NT2/D1 (cell line): ENCODE measurements around the gene CNGA3.

ENCODE experiments used
- DNase-seq: peaks from one replicate; pipeline ENCODE4 v3.0.0-alpha.2; 2011; ENCODE audit warnings: low read depth, low spot score
- H3K27me3 ChIP-seq: 2 replicates; pipeline ENCODE4 v1.6.0; 2011; ENCODE audit warnings: mild to moderate bottlenecking; ENCODE audit not compliant: insufficient read length, insufficient read depth
- H3K36me3 ChIP-seq: 2 replicates; pipeline ENCODE4 v1.6.1; 2011; ENCODE audit warnings: mild to moderate bottlenecking, low read length, mixed read lengths; ENCODE audit not compliant: insufficient read depth, insufficient read length
- H3K4me1 ChIP-seq: 2 replicates; pipeline ENCODE4 v1.5.1; 2011; ENCODE audit not compliant: insufficient read depth, insufficient read length
- H3K4me3 ChIP-seq: 2 replicates; pipeline ENCODE4 v1.5.1; 2011; ENCODE audit warnings: low read depth; ENCODE audit not compliant: insufficient read length
- H3K9ac ChIP-seq: 2 replicates; pipeline ENCODE4 v1.6.0; 2011; ENCODE audit warnings: low read depth; ENCODE audit not compliant: insufficient read length
- H3K9me3 ChIP-seq: 2 replicates; pipeline ENCODE4 v1.5.1; 2011; ENCODE audit warnings: mild to moderate bottlenecking, low read length; ENCODE audit not compliant: insufficient read depth
- SUZ12 ChIP-seq: IDR thresholded peaks from 2 replicates; pipeline ENCODE4 v1.6.1; 2011; ENCODE audit not compliant: insufficient read length, insufficient read depth; ENCODE audit errors: extremely low read depth
- YY1 ChIP-seq: IDR thresholded peaks from 2 replicates; pipeline ENCODE4 v1.6.1; 2011; ENCODE audit not compliant: insufficient read length, insufficient read depth
- ZNF274 ChIP-seq: IDR thresholded peaks from 2 replicates; pipeline ENCODE4 v1.6.1; 2011; ENCODE audit warnings: mild to moderate bottlenecking, low read depth, low read length

CNGA3 gene

DNA sequence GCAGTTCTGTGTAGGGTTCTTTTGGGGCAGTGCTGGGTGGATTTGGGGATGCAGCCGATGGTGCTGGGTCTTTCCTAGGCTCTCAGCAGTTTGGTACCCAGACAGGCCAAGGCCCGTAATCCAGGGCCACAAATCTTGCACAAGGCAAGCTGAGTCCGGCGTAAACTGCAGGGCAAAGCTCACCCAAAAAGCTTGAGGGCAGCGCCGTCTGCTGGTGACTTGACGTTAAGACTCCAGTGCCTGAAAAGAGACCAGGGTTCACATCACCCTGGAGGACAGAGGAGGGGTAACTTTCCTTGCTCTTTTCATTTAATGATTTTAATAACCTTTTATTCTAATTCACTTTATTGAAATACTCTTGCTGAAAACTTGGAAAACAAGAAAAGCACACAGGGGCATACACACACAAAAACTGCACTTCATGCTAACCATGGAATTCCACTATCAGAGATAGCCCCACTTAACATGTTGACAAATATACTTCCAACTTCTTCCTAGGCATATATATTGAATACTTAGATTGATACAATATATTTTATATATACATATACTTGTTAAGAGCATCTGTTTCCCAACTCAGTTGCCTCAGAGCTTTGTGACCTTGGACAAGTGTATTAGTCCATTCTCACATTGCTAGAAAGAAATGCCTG, 38.9 kb downstream of the CNGA3 start:
- H3K9me3 ChIP-seq: no peaks in the 10 kb centered on the region
- peak; percentile 84 for DNase-seq
- H3K4me3 ChIP-seq: no peak overlapping the region
- H3K4me1 ChIP-seq: peaks cover 7% of the 10 kb centered on the region
- no peaks in the 10 kb centered on the region for H3K36me3 ChIP-seq
- no peak for TF ChIP-seq ZNF274
- no peak for TF ChIP-seq SUZ12
- TF ChIP-seq YY1: no peak
- peaks cover 23% of the 10 kb centered on the region for H3K27me3 ChIP-seq
- peak overlapping the region; percentile 54 for H3K9ac ChIP-seq

DNA sequence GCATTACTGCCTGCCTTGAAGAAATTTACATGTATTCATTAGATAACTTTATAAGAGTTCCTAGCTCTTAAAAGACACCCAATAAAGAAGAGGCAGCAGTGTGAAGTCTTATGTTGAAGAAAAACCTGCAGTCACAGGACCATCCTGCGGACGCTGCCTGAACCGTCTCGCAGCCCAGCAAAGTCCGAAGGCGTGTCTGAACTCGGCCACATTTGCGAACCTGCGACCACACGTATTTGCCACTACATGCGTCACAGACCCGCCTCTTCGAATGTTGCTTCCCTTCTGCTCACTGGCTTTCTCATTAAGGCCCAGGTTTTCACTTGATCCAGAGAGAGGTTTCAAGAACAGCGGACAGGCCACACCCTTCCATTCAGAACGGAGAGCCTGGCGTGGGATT, 41.2 kb downstream of the CNGA3 start:
- Histone ChIP-seq H3K4me3 (no peak overlapping the region), H3K4me1 (peaks cover 7% of the 10 kb centered on the region), H3K9ac (no peak overlapping the region), H3K36me3 (no peaks in the 10 kb centered on the region), H3K27me3 (peaks cover 3% of the 10 kb centered on the region), H3K9me3 (no peaks in the 10 kb centered on the region)
- TF ChIP-seq YY1 (no peak), ZNF274 (no peak), SUZ12 (no peak)
- DNase-seq: no peak

DNA sequence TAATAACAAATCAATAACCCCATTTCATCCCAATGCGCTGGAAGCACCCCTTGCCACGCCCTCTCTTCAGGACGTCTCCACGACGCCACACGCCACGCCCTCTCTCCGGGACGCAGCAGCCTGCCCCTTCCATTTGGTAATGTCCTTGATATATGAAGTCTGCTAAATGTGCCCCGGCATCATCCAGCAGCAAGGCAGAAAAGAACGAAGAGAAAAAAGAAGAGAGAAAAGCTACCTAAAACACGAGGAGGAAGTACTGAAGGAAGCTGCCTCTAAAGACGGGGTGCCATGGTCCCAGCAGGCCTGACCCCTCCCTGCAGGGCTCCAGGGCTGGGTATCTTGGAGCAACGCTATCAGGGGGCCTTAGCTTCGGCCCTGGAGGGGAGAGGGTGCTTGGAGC, 41.8 kb downstream of the CNGA3 start:
- Histone ChIP-seq H3K9ac (no peak overlapping the region), H3K4me3 (no peak overlapping the region), H3K4me1 (peaks cover 3% of the 10 kb centered on the region), H3K27me3 (peaks cover 3% of the 10 kb centered on the region), H3K9me3 (no peaks in the 10 kb centered on the region), H3K36me3 (no peaks in the 10 kb centered on the region)
- no peak for DNase-seq
- TF ChIP-seq SUZ12 (no peak), YY1 (no peak), ZNF274 (no peak)

DNA sequence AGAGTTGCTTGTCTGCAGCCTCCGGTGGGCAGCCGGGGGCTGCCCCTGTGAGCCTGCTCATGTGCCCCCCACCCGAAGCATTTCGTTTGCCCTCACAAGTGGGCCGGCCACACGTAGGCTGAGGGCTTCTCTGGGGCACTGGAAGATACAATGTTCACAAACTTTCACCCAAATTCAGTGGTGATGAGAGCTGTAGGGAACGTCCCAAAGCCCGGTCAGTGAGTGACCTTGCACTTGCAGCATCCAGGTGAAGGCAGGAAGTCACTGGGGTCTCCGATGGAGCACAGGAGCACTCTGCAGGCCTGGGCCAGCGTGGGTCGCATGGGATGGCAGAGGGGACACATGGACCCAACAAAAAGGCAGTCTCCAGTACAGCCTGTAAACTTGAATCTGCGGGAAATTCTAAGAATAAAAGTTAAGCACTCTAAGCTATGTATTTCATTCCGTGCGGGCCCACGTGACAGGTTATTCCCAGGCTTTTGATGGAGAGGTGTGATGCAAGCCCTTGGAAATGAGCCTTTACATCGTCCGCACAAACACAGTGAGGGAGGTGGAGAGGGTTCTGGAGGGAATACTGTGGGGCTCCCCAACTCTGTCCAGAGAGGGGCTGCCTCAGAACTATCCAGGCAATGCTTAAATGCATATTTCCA, 42.5 kb downstream of the CNGA3 start:
- no peak overlapping the region for H3K4me3 ChIP-seq
- H3K27me3 ChIP-seq: peaks cover 3% of the 10 kb centered on the region
- H3K9me3 ChIP-seq: no peaks in the 10 kb centered on the region
- H3K9ac ChIP-seq: no peak overlapping the region
- no peaks in the 10 kb centered on the region for H3K36me3 ChIP-seq
- H3K4me1 ChIP-seq: peaks cover under 1% of the 10 kb centered on the region
- DNase-seq: no peak
- TF ChIP-seq YY1: no peak
- TF ChIP-seq ZNF274: no peak

DNA sequence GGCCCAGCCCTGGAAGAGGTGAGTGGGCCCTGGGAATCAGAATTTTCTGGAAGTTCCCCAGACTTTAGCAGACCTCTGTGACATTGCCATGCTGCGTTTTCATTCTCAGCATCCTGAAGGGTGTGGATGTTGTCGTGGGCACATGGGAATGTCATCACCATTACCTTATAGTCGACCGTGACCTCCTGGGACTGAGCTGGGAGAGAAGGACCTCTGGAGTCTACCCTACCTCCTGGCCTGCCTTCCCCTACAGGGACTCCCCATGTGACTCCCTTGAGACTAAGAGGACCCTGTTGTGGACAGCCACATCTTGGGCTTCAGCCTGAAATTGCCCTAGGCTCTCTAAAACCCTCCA, 43.0 kb downstream of the CNGA3 start:
- Histone ChIP-seq H3K4me1 (no peaks in the 10 kb centered on the region), H3K36me3 (no peaks in the 10 kb centered on the region), H3K4me3 (no peak overlapping the region), H3K9me3 (no peaks in the 10 kb centered on the region), H3K9ac (no peak overlapping the region), H3K27me3 (peaks cover 3% of the 10 kb centered on the region)
- TF ChIP-seq YY1 (no peak), SUZ12 (no peak)
- no peak for DNase-seq

DNA sequence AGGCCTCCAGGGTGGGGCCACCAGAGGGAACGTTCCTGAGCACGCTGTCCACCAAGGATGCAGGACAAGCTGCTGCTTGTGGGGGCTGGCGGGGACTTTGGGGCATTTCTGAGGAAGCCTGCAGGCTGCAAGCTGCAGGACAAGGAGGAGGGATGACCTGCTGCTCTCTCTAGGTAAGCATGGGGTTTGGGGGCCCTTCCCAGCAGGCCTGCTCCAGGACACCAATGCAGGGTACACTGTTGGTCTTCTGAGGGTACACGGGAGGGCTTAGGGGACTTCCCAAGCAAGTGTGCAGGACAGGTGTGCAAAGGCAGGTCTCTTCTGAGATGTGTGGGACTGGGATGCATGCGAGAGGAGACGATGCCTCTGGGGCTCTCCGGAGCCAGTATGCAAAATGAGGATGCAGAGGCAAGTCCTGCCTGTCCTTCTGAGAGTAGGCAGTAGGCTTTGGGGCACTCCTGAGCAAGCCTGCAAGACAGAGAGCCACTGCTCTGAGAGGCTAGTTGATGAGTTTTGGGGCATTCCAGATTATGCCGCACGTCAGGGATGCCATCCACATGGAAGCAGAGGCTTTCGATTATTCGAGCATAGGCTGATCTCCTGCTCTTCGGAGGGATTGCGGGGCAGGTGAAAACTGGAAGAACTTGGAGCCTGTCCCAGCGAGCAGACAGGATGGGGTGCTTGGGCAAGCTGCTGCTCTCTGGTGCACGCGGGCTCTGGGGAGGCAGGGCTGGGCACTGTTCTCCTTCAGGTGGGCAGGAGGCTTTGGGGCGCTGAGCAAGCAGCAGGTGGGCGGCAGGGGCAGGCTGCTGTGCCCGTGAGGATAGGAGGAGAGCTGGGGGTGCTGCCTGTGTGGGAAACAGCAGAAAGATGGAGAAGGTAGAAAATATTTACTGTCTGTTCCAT, 44.6 kb downstream of the CNGA3 start:
- no peak for DNase-seq
- no peak overlapping the region for H3K9ac ChIP-seq
- TF ChIP-seq SUZ12 (no peak), ZNF274 (no peak), YY1 (no peak)
- H3K27me3 ChIP-seq: no peaks in the 10 kb centered on the region
- 0 out of 2 replicates have a peak, but pooled peaks cover 3% of the 10 kb centered on the region for H3K9me3 ChIP-seq
- no peak overlapping the region for H3K4me3 ChIP-seq
- no peaks in the 10 kb centered on the region for H3K36me3 ChIP-seq
- no peaks in the 10 kb centered on the region for H3K4me1 ChIP-seq

DNA sequence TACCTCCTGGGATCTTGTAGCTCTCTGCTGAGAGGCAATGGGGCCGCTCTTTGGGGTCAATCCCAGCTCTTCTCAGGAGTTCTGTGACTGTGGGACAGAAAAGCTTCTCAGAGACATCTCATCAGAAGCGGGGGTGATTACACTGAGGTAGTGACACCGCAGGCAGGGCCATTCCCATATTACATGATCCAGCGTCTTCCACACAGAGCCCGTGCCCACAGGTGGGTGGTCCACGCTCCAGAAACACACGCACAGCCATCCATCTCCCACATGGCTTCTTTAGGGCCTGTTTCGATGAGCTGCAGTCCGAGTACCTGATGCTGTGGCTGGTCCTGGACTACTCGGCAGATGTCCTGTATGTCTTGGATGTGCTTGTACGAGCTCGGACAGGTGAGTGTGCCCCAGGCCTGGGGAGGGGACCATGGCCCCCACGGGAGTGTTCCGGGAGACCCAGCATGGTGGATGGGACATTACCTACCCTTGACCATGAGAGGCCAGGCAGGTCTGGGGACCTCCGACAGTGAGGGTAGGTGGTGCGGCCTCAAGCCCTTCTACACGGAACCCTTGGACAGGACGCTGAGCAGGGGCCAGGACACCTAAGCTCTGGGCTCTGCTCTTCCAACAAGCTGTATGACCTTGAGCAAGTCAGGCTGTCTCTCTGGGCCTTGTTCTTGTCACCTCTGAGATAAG, 45.5 kb downstream of the CNGA3 start:
- peaks cover 11% of the 10 kb centered on the region; the same call in 1 of the 2 replicates for H3K9me3 ChIP-seq
- no peaks in the 10 kb centered on the region for H3K36me3 ChIP-seq
- H3K4me1 ChIP-seq: no peaks in the 10 kb centered on the region
- no peak overlapping the region for H3K4me3 ChIP-seq
- no peaks in the 10 kb centered on the region for H3K27me3 ChIP-seq
- H3K9ac ChIP-seq: no peak overlapping the region
- DNase-seq: no peak
- no peak for TF ChIP-seq YY1
- no peak for TF ChIP-seq ZNF274
- TF ChIP-seq SUZ12: no peak
